ENCODE data around the gene NRG4.
"Not testable (repeated sequence)": the region's sequence is repeated elsewhere in the genome, so short reads cannot be mapped to it uniquely, and the experiment has no call there.

Gene NRG4

DNA sequence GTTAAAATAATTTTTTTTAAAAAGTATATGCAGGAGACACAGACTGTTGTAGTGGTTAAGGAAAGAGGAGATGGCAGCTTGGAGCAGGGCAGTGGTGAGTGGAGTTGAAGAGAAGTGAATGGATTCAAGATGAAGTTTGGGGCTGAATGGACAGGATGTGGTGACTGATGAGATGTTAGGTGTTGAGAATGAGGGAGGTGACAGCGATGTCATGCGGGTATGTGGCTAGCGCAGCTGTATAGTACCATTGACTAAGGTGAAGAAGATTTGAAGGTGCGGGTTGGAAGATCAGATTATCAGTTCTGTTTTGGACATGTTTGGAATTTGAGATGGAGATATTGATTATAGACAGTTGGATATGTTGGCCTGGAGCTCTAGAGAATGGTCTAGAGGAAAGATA is 88.5 kb downstream of the NRG4 start:
- no peak overlapping the region for H3K4me3 ChIP-seq (ENCODE audit: low read depth, low read length)
- TF ChIP-seq, protein P1, sequence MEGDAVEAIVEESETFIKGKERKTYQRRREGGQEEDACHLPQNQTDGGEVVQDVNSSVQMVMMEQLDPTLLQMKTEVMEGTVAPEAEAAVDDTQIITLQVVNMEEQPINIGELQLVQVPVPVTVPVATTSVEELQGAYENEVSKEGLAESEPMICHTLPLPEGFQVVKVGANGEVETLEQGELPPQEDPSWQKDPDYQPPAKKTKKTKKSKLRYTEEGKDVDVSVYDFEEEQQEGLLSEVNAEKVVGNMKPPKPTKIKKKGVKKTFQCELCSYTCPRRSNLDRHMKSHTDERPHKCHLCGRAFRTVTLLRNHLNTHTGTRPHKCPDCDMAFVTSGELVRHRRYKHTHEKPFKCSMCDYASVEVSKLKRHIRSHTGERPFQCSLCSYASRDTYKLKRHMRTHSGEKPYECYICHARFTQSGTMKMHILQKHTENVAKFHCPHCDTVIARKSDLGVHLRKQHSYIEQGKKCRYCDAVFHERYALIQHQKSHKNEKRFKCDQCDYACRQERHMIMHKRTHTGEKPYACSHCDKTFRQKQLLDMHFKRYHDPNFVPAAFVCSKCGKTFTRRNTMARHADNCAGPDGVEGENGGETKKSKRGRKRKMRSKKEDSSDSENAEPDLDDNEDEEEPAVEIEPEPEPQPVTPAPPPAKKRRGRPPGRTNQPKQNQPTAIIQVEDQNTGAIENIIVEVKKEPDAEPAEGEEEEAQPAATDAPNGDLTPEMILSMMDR (IDR thresholded peaks at IDR 0.05; ENCODE audit: low read depth, low read length): no peak
- in situ Hi-C loops (cut with HindIII; ENCODE audit: low sequenced_read_pairs): no loop called here
- DNase-seq (ENCODE audit: low read depth, low spot score): no peak

- in situ Hi-C loops (cut with HindIII; ENCODE audit: low sequenced_read_pairs): no loop called here
- peak; percentile 50 for DNase-seq (ENCODE audit: low read depth, low spot score)
- H3K4me3 ChIP-seq (ENCODE audit: low read depth, low read length): no peak overlapping the region
- TF ChIP-seq, protein P1 (IDR thresholded peaks at IDR 0.05; ENCODE audit: low read depth, low read length): peak; percentile 42
Measured at GRCh38 chr15:75921732-75922703, 90.2 kb downstream of the NRG4 start.

DNA sequence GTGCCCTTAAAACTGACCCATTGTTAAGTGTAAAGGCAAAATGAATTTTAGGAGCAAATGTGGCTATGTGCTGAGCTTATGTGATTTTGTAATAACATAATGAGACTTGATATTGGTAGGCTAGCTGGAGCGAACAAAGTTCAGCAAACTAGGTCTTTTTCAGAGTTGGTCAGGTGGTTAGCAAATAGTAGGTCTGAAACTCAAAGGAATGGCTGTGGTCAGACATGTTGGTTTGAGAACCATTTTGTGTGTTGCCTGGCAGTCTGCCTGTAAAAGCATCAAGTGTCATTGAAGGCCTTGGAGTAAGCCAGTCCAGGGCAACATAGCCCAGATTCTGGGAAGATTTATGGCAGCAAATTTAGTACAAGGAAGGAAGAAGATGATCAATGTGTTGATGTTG is 92.1 kb downstream of the NRG4 start:
- TF ChIP-seq, protein P1 (IDR thresholded peaks at IDR 0.05; ENCODE audit: low read depth, low read length): no peak
- in situ Hi-C loops (cut with HindIII; ENCODE audit: low sequenced_read_pairs): no loop called here
- H3K4me3 ChIP-seq (ENCODE audit: low read depth, low read length): no peak overlapping the region
- DNase-seq (ENCODE audit: low read depth, low spot score): peak; percentile 64

- TF ChIP-seq, protein P1 (IDR thresholded peaks at IDR 0.05; ENCODE audit: low read depth, low read length): no peak
- DNase-seq (ENCODE audit: low read depth, low spot score): no peak
- H3K4me3 ChIP-seq (ENCODE audit: low read depth, low read length): no peak overlapping the region
- in situ Hi-C loops (cut with HindIII; ENCODE audit: low sequenced_read_pairs): no loop called here
Measured at GRCh38 chr15:75918135-75918534, 94.1 kb downstream of the NRG4 start.

- no peak overlapping the region for H3K4me3 ChIP-seq (ENCODE audit: low read depth, low read length)
- in situ Hi-C loops (cut with HindIII; ENCODE audit: low sequenced_read_pairs): no loop called here
- DNase-seq (ENCODE audit: low read depth, low spot score): no peak
- TF ChIP-seq, protein P1 (IDR thresholded peaks at IDR 0.05; ENCODE audit: low read depth, low read length): no peak
Measured at GRCh38 chr15:75916978-75917377, 95.2 kb downstream of the NRG4 start.

- in situ Hi-C loops (cut with HindIII; ENCODE audit: low sequenced_read_pairs): not testable (repeated sequence)
Measured at GRCh38 chr15:75910355-75910754, 101.9 kb downstream of the NRG4 start.

DNA sequence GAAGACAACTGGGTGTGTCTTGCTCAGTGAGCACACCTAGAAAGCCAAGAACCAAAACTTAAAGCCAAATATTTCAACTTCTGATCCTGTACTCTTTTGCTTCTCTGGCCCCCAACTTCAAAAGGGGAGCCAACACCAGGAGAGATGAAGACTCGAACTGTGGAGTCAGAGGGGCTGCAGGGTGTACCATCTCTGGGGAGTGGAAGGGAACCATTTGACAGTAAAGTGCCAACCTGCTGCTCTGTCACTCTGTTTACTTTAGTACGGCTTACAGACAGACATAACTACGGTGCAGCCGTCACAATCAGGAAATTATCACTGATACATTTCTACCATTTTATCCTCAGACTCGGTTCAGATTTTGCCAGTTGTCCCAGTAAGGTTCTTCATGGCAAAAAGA is 107.0 kb downstream of the NRG4 start:
- DNase-seq (ENCODE audit: low read depth, low spot score): no peak
- no peak overlapping the region for H3K4me3 ChIP-seq (ENCODE audit: low read depth, low read length)
- in situ Hi-C loops (cut with HindIII; ENCODE audit: low sequenced_read_pairs): no loop called here
- TF ChIP-seq, protein P1 (IDR thresholded peaks at IDR 0.05; ENCODE audit: low read depth, low read length): no peak

More at GRCh38 chr15:75910355-75910754, 101.9 kb downstream of the NRG4 start:
- not testable (repeated sequence) for DNase-seq (ENCODE audit: low read depth, low spot score); H3K4me3 ChIP-seq (ENCODE audit: low read depth, low read length)

Data from astrocyte of the spinal cord (primary cell).